LHCN-M2 (cell line): Measurements from ENCODE around the gene SOX18. TPM values are rescaled to one million over a fixed set of nuclear protein-coding genes. Genes with fewer than 3 reads are reported as not detected.
"Not testable (repeated sequence)": the region's sequence is repeated elsewhere in the genome, so short reads cannot be mapped to it uniquely, and the experiment has no call there.

Experiments
- DNase-seq: peaks from one replicate; pipeline ENCODE4 v3.0.0-alpha.2; 2012; ENCODE audit warnings: low read depth
- polyA plus RNA-seq: library from polyadenylated mRNA; unstranded; fragments of >200 nt; gene quantifications from one replicate; pipeline ENCODE4 v1.2.1, GENCODE V29; 2012; ENCODE audit warnings: missing spikeins
- total RNA-seq: library from RNA; depleted of rRNA; stranded (reverse); fragments of >200 nt; gene quantifications from 2 replicates; pipeline ENCODE4 v1.2.3, GENCODE V29; 2014; rRNA removed

Gene SOX18
- not detected in 2 replicates for total RNA-seq
- polyA plus RNA-seq: not detected

DNA sequence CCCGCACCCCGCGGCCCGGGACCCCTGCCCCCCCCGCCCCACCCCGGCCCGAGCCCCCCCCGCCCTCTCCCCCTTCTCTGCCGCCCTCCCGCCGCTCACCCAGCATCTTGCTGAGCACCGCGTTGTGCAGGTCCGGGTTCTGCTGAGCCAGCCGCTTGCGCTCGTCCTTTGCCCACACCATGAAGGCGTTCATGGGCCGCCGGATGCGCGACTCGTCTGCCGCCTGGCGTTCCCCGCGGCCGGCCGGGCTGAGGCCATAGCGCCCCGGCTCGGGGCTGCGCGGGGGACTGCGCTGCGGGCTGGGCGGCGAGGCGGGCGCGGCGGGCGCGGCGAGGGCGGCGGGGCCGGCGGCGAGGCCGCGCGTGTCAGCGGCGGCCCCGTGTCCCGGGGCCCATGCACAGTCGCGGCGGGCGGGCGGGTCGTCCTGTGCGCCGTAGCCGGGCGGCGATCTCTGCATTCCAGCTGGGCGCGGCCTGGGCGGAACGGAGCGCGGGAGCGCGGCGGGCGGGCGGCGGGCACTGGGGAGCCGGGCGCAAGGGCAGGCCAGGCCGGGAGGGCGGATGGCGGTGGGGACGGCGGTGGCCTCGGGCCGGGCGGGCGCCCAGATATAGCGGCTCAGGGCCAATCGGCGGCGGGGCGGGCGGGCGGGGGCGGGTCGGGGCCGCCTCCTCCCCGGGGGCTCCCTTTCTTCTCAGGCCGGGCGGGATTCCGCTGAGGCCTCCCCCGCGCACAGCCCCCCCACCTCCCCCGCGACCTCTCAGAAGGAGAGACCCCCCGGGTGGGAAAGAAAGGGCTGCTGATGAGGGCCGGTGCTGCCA lies at the start of gene SOX18:
Gene SOX18, minus strand, starts transcription at position 580 of the 818 bp plus-strand sequence. Its CDS starts 123 bp downstream, at position 457.
- no peak for DNase-seq

DNA sequence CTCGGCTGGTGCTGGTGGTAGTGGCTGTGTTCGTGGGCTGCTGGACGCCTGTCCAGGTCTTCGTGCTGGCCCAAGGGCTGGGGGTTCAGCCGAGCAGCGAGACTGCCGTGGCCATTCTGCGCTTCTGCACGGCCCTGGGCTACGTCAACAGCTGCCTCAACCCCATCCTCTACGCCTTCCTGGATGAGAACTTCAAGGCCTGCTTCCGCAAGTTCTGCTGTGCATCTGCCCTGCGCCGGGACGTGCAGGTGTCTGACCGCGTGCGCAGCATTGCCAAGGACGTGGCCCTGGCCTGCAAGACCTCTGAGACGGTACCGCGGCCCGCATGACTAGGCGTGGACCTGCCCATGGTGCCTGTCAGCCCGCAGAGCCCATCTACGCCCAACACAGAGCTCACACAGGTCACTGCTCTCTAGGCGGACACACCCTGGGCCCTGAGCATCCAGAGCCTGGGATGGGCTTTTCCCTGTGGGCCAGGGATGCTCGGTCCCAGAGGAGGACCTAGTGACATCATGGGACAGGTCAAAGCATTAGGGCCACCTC lies 49.1 kb upstream of the SOX18 start:
- DNase-seq: no peak

DNA sequence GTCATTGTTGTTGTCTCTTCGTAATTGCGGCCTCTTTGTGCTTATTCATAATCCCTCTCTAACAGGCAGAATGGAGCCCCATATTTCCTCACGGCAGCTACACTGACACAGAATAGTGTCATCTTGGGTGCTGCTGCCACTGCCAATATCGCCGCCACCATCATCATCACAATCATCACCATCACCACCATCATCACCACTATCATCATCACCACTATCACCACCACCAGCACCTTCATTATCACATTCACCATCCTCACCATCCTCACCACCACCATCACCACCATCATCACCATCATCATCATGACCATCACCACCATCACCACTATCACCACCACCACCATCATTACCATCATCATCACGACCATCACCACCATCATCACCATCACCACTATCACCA lies 47.1 kb upstream of the SOX18 start:
- no peak for DNase-seq

DNA sequence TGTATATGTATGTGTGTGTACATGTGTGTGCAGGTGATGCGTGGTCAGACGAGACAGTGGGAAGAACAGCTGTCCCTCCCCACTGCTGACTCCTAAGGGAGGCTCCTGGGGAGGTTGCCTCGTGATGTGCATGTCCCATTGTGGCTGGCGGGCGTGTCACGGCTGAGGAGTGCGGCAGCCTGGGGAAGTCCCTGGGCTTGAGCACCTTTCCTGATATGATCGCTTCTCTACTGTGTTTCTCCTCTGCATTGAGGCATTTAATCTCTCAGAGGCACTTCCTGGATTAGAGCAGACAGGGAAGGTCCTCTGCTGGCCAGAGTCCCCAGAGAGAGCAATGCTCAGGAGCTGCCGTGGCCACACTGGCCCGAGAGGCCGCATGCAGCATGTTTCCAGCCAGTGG lies 46.5 kb upstream of the SOX18 start:
- no peak for DNase-seq

DNA sequence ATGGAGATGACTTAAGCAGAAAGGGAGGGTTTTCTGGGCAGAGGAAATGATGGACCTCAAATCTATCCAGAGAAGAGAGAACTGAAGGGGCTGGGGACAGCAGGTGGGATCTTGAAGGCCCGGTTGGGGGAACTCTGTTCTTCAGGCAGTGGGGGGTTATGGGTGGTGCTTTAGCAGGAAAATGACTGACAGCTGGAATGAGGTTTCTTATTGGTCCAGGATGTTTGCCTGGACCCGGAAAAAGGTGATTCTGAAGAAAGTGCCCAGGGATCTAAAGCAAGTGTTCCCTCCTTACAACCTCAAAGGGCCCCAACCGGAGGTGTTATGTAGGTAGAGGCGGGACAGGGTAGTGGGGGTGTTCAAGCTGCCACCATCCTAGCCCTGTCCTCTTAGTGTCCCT lies 46.0 kb upstream of the SOX18 start:
- DNase-seq: no peak

DNA sequence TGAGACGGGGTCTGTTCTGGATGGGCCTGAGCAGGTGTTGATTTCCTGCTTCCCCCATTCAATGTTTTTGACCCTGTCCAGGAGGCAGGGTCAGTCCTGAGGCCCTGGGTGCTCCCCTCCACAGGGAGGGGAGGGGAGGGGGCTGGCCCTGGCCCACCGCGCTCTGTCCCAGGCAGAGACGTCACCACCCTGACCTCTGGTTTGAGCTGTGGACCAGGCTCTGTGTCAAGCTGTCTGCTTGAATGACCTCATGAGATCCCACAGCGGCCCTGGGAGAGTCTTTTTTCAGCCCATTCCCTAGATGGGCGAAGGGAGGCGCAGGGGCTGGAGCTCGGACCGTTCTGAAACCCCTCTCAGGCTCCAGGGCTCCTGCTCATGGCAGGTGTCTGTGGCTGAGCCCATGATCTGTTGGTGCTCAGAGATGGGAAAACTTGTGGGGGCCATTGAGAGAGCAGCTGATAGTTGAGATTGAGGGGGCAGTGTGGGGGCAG lies 43.6 kb upstream of the SOX18 start:
- DNase-seq: no peak

DNA sequence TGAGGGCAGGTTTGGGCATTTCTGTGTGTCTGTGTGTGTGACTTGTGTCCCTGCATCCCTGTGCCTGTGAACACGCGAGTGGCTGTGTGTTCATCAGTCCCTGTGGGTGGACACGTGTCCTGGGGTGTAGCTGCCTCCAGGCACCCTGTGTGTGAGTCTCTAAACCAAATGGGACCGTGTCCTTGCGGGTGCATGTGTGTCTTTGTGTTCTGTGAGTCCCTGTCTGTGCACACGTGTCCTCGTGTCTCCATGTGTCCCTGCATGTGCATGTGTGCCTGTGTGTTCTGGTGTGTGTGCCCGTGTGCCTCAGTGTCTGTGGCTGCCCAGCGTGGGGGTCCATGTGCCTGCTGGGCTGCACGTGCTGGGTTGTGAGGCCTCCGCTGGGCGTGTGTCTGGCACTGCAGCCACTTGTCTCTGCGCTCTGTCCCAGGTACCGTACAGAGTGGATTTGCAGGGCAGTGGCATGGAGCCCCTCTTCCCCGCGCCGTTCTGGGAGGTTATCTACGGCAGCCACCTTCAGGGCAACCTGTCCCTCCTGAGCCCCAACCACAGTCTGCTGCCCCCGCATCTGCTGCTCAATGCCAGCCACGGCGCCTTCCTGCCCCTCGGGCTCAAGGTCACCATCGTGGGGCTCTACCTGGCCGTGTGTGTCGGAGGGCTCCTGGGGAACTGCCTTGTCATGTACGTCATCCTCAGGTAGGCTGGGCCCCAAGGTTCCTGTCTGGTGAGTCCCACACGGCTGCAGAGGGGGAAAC lies 43.0 kb upstream of the SOX18 start:
- DNase-seq: no peak

DNA sequence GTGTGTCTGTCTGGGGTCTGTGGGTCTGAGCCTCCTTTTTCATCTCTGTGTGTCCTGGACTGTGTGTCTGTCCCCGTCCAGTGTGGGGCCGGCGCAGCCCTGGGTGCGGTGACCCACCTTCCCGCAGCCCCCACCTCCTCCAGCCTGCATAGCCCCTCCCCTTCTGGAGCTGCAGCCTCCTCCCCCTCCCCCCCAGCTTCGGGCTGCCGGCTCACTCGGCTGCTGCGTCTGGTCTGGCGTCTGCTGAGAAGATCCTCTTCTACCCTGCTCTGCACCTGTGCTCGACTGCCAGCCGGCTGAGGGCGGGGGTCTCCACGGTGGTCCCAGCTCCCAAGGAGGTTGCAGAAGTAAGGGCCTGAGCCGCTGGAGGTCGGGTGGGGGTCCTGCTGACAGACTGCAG lies 42.3 kb upstream of the SOX18 start:
- no peak for DNase-seq

DNA sequence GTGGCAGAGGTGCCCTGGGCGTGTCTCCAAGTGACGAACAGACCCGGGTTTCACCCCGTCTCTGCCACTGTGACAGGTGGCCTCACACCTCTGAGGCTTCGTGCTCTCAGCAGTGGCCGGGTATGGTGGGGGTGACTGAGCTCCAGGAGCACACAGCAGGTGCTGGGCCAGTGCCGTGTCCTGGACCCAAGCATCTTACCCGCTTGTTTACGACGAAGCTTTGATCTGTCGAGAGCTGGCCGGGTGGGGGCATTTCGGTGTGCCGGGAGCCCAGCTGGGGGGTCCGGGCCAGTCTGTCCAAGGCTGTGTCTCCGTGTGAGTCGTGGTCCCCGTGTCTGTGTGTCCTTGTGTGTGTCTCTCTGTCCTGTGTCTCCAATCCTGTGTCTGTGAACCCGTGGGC lies 41.9 kb upstream of the SOX18 start:
- no peak for DNase-seq

DNA sequence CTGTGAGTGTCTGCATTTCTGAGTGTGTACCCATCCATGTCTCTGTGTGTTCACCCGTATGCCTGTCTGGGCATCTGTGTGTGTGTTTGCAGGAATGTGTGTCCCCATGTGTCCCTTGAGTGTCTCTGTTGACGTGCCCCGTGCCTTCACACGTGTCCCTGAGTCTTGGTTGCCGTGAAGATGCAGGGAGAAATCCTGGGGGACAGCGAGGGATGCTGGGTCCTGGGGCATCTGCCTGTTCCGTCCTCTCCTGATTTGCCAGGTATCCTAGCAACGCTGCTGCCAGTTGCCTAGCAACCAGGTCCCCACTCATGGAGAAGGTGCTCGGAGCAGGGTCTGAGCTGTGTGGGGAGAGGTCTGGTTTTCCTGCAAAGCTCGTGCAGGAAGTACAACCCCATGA lies 40.7 kb upstream of the SOX18 start:
- no peak for DNase-seq

DNA sequence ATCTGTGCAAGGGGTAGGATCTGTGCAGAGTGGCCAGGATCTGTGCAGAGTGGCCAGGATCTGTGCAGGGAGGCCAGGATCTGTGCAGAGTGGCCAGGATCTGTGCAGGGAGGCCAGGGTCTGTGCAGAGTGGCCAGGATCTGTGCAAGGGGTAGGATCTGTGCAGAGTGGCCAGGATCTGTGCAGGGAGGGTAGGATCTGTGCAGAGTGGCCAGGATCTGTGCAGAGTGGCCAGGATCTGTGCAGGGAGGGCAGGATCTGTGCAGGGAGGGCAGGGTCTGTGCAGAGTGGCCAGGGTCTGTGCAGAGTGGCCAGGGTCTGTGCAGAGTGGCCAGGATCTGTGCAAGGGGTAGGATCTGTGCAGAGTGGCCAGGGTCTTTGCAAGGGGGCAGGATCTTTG lies 39.1 kb upstream of the SOX18 start:
- DNase-seq: not testable (repeated sequence)

DNA sequence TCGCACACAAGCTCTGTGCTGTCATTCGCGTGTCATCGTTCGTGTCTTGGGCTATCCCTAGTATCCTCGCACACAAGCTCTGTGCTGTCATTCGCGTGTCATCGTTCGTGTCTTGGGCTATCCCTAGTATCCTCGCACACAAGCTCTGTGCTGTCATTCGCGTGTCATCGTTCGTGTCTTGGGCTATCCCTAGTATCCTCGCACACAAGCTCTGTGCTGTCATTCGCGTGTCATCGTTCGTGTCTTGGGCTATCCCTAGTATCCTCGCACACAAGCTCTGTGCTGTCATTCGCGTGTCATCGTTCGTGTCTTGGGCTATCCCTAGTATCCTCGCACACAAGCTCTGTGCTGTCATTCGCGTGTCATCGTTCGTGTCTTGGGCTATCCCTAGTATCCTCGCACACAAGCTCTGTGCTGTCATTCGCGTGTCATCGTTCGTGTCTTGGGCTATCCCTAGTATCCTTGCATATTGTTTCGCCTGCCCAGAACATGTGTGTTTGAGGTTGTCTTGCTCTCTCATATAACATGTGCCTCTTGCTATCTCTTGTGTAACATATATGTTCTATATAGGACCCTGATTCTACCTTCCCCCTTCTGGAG lies 37.9 kb upstream of the SOX18 start:
- DNase-seq: not testable (repeated sequence)

DNA sequence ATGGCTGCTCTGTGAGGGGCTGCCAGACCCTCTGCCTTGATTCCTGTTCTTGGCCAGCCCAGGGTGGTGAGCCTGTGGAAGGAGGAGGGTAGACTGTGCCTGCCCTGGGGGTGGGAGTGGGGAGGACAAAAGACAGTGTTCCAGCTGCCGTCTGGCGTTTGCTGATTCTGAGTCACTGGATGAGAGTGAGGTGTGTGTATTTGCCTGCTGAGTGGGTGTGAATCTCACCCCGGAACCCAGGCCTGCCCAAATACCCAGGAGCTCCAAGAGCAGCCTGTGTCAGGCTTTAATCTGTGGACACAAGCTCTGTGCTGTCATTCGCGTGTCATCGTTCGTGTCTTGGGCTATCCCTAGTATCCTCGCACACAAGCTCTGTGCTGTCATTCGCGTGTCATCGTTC lies 37.4 kb upstream of the SOX18 start:
- no peak for DNase-seq

DNA sequence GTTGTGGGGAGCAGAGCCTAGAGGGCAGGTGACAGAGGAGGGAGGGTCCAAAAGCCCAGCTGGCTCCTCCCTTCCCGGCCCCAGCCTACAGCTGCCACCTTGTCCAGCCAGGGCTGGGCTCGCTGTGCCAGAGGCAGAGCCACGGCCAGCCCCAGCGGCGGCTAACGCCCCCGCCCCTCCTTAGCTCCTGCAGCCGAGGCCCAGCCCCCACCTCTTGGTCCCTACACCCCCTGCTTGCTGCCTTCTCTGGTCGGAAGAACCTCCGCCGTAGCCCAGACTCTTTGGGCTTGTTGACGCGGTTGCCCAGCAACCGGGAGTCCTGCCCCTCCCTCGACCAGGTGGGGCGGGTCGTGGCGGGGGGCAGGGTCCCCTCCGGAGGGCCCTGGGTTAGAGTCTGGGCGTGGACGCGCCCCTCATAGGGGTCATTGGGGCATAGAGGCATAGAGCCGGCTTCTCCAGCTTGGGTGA lies 35.3 kb upstream of the SOX18 start:
- no peak for DNase-seq

DNA sequence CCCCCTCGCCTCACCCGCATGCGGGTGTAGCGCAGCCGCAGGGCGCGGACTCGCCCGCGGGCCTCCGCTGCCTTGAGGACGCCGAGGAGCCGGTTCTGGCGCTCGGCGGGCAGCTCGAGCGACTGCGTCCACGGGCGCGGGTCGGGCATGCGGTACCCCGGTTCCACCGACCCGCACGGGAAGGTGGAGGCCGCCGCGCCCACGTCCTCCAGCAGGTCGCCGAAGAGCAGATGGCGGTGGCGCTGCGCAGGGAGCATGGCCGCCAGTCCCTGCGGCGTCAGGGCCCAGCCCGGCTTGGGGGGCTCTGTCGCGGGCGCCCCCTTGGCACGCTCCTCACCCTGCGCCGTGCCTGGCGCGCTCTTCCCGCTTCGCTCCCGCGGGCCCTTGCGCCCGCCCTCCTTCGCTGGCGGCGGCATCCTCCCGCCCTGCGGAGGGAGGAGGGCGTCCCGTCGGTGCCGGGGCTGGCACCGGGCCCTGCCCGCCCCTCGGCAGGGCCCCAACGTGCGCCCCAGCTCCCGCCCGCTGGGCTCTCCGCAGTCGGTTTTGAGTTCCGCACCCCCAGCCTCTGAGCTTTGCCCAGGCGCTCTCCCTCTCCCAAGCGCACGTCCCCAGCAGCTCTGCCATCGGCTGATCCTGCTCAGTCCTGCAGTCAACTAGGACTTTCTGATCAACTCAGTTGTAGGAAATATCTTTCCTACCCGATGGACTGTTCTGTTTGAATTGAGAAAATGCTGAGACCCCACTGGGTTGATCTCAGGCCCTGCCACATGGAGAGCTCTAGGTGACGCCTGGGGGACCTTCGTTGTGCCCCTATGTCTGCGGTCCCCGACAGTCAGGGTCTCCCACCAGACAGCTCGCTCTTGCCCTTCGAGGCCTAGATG lies 34.6 kb upstream of the SOX18 start, which contains the start of gene LKAAEAR1:
Gene LKAAEAR1, minus strand, starts transcription at position 595 of the 881 bp plus-strand sequence. Its CDS starts 179 bp downstream, at position 416.
- DNase-seq: no peak

DNA sequence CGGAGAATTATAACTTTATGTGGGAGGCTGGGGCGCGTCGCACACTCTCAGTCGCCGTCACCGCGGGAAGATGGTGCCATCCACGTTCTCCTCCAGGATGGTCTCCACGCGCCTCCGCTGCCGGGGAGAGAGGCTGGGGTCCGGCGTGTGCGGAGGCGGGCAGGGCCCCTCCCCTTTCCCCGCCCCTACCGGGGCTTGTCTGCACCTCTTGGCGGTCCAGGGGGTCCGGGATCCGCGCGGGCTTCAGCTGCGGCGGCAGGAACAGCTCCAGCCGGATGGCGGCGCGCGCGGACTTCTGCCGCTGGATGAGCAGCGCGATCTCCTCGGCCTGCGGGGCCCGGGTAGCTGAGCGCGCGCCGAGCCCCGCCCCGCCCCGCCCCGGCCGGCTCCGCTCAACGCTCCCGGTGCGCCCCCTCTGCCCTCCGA lies 34.0 kb upstream of the SOX18 start:
- DNase-seq: peak; percentile 49

DNA sequence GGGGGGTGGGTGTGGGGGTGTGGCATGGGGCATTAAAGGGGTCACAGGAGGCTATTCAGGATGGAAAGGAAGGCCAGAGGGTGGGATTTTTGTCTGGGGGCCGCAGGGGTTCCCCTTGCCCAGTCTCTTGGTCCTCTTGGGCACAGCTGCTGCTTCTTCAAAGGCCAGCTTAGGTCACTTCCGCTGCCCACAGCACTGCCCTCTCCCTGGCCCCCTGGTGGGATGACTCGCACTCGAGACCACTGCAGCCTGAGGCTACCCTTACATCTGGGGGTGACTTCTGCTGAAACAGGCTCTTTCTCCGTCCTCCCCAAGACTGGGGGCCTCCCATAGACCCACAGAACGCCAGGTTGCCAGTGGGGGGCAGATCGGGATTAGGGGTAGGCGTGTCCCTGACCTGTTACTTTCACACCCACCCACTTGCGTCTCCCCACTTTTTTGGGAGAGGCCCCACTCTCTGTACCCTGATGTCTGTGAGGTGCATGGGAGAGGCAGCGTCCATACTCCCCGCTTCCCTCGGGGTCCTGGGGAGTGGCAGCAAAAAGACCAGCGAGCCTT lies 33.5 kb upstream of the SOX18 start:
- DNase-seq: no peak

DNA sequence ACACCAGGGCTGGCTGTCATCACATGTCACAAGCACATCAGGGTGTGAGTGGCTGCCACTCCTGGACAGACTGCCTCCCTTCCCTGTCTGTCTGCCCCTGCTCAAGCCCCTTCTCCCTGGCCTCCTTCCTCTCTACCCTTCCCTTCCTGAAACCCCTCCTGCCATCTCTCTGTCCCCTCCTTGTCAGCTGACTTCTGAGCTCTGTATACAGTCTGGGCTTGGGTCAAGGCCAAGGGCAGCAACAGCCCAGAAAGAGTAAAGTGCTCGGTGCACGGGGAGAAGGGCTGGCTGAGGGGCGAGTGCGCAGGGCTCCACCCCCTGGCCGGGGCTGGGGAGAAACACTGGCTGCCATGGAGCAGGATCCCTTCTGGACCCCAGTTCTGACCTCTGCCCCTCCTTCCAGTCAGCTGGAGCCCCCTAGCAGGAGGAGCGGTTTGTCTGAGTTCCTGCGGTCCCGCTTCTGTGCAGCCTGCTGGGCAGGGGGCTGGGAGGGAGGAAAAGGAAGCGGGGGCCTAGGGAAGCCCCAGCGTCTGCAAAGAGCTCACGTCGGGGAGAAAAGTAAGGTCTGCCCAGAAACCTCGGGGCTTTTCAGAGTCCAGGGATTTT lies 32.8 kb upstream of the SOX18 start:
- DNase-seq: no peak

DNA sequence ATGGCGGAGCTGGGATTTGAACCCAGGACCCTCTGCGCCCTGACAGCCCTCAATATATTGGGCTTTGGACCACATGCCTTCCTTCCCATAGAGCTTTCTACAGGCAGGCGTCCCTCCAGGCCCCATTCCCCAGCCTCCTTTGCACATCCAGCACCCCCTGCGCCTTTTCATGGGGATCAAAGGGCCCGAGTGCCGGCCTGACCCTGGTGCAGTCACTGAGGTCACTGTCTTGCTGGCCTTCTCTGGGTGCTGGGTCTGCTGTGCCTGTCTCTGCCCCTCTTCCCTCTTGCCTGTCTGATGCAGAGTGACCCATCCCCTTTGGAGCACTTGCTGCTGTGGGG lies 32.2 kb upstream of the SOX18 start:
- DNase-seq: no peak
